ENCODE results near the gene UXS1. TPM values are rescaled to one million over a fixed set of nuclear protein-coding genes. Genes with fewer than 3 reads are reported as not detected.

The UXS1 gene
- total RNA-seq, 1 experiment from 2014 or later: 49.1 TPM

DNA sequence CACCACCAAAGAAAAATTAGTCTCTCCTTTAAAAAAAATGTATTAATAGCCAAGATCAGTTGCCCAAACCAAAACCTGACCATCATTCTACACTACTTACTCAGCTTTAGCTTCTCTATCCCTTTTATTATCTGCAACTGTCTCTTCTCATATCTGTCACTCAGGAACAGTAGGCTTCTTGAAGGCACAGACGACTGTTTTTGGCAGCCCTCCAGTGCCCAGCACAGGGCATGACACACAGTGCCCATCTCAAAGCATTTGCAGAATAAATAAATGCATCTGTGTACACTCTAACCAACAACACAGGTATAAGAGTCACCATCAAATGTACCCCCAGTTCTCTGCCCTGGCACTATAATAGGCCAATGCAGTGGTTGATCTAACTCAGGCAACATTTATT lies 117.2 kb downstream of the UXS1 start:
- Histone ChIP-seq H3K4me2 (ENCODE audit: low read length) (no peak overlapping the region), H3K27ac (ENCODE audit: low read length) (no peak overlapping the region), H2AFZ (ENCODE audit: low read length) (no peak overlapping the region), H3K9ac (ENCODE audit: low read length) (no peak overlapping the region), H3K79me2 (ENCODE audit: low read length) (no peaks in the 10 kb centered on the region), H3K9me3 (ENCODE audit: low read length) (no peaks in the 10 kb centered on the region), H3K4me1 (ENCODE audit: insufficient read depth, low read length) (no peaks in the 10 kb centered on the region), H3K4me3 (ENCODE audit: low read length) (no peak overlapping the region), H3K9me2 (replicated peaks; ENCODE audit: low read length) (no peaks in the 10 kb centered on the region), H4K20me1 (ENCODE audit: low read length) (no peaks in the 10 kb centered on the region), H3K27me3 (ENCODE audit: low read length) (peaks cover 7% of the 10 kb centered on the region; the same call in 1 of the 2 replicates), H3K36me3 (ENCODE audit: low read depth, low read length) (no peaks in the 10 kb centered on the region), H3F3A (ENCODE audit: low read length, unreplicated experiment) (no peaks in the 10 kb centered on the region)
- TF ChIP-seq EZH2 (IDR thresholded peaks at IDR 0.05; ENCODE audit: low read length, unreplicated experiment) (no peak), CTCF (conservative IDR thresholded peaks at IDR 0.05; ENCODE audit: low read depth, low read length) (no peak), EZH2phosphoT487 (IDR thresholded peaks at IDR 0.05; ENCODE audit: borderline replicate concordance, low read length) (no peak)
- intact Hi-C loops (cut with micrococcal nuclease): no loop called here
- BruUV-seq (replicated peaks): no TSS peak
- ATAC-seq (no peak), DNase-seq (no peak)
- ChIA-PET CTCF (no interaction called here), POLR2A (ENCODE audit: unreplicated experiment) (no interaction called here)

DNA sequence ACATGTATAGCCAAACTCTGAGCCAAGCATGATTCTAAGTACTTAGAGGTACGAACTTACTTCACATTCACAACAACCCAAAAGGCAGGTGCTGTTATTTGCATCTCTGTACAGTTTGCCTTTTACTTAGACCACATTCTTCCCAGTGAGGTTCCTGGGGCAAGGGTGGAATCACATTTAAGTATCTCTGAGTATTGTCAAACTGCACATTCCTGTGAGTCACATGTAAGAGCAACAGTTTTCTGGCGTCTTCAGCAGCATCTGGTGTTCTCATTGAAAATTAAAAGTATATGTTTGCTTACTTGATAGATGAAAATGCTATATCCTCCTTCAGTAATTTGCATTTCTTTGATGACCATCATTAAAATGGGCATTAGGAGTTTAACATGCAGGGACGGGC lies 119.1 kb downstream of the UXS1 start:
- DNase-seq (no peak), ATAC-seq (no peak)
- intact Hi-C loops (cut with micrococcal nuclease): no loop called here
- BruUV-seq (replicated peaks): no TSS peak
- ChIA-PET POLR2A (ENCODE audit: unreplicated experiment) (no interaction called here), CTCF (no interaction called here)
- H3K9me3 ChIP-seq (ENCODE audit: low read length): no peaks in the 10 kb centered on the region
- TF ChIP-seq EZH2 (IDR thresholded peaks at IDR 0.05; ENCODE audit: low read length, unreplicated experiment) (no peak), EZH2phosphoT487 (IDR thresholded peaks at IDR 0.05; ENCODE audit: borderline replicate concordance, low read length) (no peak), CTCF (conservative IDR thresholded peaks at IDR 0.05; ENCODE audit: low read depth, low read length) (no peak)
- H3K79me2 ChIP-seq (ENCODE audit: low read length): no peaks in the 10 kb centered on the region
- no peaks in the 10 kb centered on the region for H3K36me3 ChIP-seq (ENCODE audit: low read depth, low read length)
- H3K9ac ChIP-seq (ENCODE audit: low read length): no peak overlapping the region
- no peaks in the 10 kb centered on the region for H3F3A ChIP-seq (ENCODE audit: low read length, unreplicated experiment)
- H4K20me1 ChIP-seq (ENCODE audit: low read length): no peaks in the 10 kb centered on the region
- no peak overlapping the region for H3K4me2 ChIP-seq (ENCODE audit: low read length)
- no peak overlapping the region for H2AFZ ChIP-seq (ENCODE audit: low read length)
- H3K9me2 ChIP-seq (replicated peaks; ENCODE audit: low read length): no peaks in the 10 kb centered on the region
- H3K4me3 ChIP-seq (ENCODE audit: low read length): no peak overlapping the region
- no peak overlapping the region for H3K27ac ChIP-seq (ENCODE audit: low read length)
- no peaks in the 10 kb centered on the region for H3K4me1 ChIP-seq (ENCODE audit: insufficient read depth, low read length)
- H3K27me3 ChIP-seq (ENCODE audit: low read length): peaks cover 18% of the 10 kb centered on the region; the same call in 1 of the 2 replicates

DNA sequence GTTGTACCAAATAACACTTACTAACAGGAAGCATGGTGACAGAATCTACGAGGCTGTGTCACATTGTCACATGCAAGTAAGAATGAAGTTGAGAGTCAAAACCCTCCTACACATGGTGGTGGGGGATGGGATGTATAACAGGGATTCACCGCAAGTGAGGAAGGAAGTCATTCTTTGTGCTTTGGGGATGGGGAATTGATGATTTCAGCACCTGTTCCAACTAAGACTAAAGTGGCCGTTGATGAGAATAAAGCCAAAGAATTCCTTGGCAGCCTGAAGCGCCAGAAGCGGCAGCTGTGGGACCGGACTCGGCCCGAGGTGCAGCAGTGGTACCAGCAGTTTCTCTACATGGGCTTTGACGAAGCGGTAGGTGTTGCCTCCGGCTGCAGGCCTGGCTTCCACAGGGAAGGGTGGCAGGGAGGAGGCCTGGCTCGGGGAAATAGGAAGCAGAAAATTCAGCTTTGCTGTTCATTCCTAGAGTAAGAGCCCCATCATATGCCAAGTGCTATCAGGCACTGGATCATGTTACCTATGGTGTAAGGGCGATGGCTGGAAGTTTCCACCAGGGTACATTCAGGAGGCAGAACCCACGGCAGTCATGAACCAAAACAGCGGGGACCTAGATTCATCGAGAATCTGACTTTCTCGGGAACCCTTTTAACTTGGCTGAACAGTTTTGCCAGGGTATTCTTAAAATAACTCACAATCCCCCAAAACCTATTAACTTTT lies 120.3 kb downstream of the UXS1 start:
- Histone ChIP-seq H3K27me3 (ENCODE audit: low read length) (peaks cover 25% of the 10 kb centered on the region; the same call in 1 of the 2 replicates), H3K4me1 (ENCODE audit: insufficient read depth, low read length) (no peaks in the 10 kb centered on the region), H3K9me2 (replicated peaks; ENCODE audit: low read length) (no peaks in the 10 kb centered on the region), H3K27ac (ENCODE audit: low read length) (no peak overlapping the region), H3K4me3 (ENCODE audit: low read length) (no peak overlapping the region), H3K36me3 (ENCODE audit: low read depth, low read length) (no peaks in the 10 kb centered on the region), H4K20me1 (ENCODE audit: low read length) (no peaks in the 10 kb centered on the region), H3F3A (ENCODE audit: low read length, unreplicated experiment) (no peaks in the 10 kb centered on the region), H3K79me2 (ENCODE audit: low read length) (no peaks in the 10 kb centered on the region), H2AFZ (ENCODE audit: low read length) (no peak overlapping the region), H3K4me2 (ENCODE audit: low read length) (no peak overlapping the region), H3K9ac (ENCODE audit: low read length) (no peak overlapping the region), H3K9me3 (ENCODE audit: low read length) (no peaks in the 10 kb centered on the region)
- DNase-seq (no peak), ATAC-seq (no peak)
- ChIA-PET POLR2A (ENCODE audit: unreplicated experiment) (no interaction called here), CTCF (no interaction called here)
- no peak for TF ChIP-seq EZH2phosphoT487 (IDR thresholded peaks at IDR 0.05; ENCODE audit: borderline replicate concordance, low read length)
- TF ChIP-seq CTCF (conservative IDR thresholded peaks at IDR 0.05; ENCODE audit: low read depth, low read length): no peak
- no peak for TF ChIP-seq EZH2 (IDR thresholded peaks at IDR 0.05; ENCODE audit: low read length, unreplicated experiment)
- no TSS peak for BruUV-seq (replicated peaks)
- intact Hi-C loops (cut with micrococcal nuclease): no loop called here
